ENCODE results near the gene CHEK1.
"Not testable (repeated sequence)": the region's sequence is repeated elsewhere in the genome, so short reads cannot be mapped to it uniquely, and the experiment has no call there.

Gene CHEK1

DNA sequence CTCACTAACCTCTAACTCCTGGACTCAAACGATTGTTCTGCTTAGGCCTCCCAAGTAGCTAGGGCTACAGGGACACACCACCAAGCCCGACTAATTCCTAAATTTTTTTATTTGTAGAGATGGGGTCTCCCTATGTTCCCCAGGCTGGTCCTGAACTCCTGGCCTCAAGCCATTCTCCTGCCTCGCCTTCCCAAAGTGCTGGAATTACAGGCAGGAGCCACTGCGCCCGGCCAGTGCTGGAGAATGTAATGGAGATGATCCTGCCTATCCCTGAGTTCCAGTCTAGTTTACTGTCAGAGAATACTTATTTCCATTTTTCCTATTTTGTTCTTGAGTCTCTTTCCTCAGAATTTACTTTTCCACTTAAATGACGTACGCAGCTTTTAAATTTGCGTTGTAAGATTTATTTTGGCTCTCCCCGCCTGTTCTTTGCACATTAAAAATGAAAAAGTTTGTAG is at the start of gene CHEK1:
TSS of gene CHEK1 (plus strand) at position 408 of the 458 bp plus-strand sequence. CDS start 1,606 bp downstream, outside the sequence.
- DNase-seq (ENCODE audit: low spot score in 2 of 2) (no peak), ATAC-seq (ENCODE audit: low read depth) (no peak)
- no peaks in the 10 kb centered on the region for H3K27me3 Mint-ChIP-seq
- H3K27ac Mint-ChIP-seq, result peak within 1 kb of the TSS; percentile 97
- peaks cover 4% of the 10 kb centered on the region for H3K36me3 Mint-ChIP-seq
- peak within 1 kb of the TSS; percentile 99 for H3K4me3 Mint-ChIP-seq
- H3K9me3 Mint-ChIP-seq, result no peaks in the 10 kb centered on the region
- H3K4me1 Mint-ChIP-seq, result peaks cover 16% of the 10 kb centered on the region

DNA sequence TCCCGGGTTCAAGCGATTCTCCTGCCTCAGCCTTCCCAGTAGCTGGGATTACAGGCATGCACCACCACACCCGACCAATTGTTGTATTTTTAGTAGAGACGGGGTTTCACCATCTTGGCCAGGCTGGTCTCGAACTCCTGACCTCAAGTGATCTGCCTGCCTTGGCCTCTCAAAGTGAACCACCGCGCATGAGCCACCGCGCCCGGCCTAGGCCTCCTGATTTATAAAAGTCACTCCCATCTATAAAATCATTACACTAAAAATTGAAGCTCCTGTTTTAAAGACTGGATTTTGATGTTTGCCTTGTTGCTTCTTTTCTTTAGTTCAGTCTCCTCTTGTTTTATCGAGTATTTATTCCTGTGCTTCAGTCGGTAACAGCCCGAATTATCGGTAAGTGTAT is 47.8 kb upstream of the CHEK1 start:
- not testable (repeated sequence) for H3K9me3 Mint-ChIP-seq; ATAC-seq (ENCODE audit: low read depth); H3K4me3 Mint-ChIP-seq; DNase-seq (ENCODE audit: low spot score in 2 of 2); H3K27ac Mint-ChIP-seq; H3K4me1 Mint-ChIP-seq; H3K27me3 Mint-ChIP-seq
- H3K36me3 Mint-ChIP-seq, result peaks cover 31% of the 10 kb centered on the region

DNA sequence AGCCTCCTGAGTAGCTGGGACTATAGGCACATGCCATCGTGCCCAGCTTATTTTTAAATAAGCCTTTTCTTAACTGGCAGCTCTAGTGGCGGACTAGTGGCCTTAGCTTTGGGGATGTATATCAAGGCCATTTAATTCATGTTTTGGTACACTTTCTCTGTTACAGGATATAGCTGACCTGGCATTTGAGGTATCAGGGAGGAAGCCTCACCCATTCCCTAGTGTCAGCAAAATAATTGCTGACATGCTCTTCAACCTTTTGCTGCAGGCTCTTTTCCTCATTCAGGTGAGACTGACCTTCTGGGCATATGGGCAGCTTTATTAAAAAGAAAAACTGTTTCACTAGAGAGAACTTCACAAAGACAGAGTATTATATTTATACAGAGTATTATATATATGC is 46.2 kb upstream of the CHEK1 start:
- Mint-ChIP-seq H3K4me3 (no peak overlapping the region), H3K4me1 (no peaks in the 10 kb centered on the region), H3K27ac (no peak overlapping the region), H3K27me3 (no peaks in the 10 kb centered on the region), H3K36me3 (peaks cover 36% of the 10 kb centered on the region), H3K9me3 (no peaks in the 10 kb centered on the region)
- DNase-seq (ENCODE audit: low spot score in 2 of 2) (no peak), ATAC-seq (ENCODE audit: low read depth) (no peak)

DNA sequence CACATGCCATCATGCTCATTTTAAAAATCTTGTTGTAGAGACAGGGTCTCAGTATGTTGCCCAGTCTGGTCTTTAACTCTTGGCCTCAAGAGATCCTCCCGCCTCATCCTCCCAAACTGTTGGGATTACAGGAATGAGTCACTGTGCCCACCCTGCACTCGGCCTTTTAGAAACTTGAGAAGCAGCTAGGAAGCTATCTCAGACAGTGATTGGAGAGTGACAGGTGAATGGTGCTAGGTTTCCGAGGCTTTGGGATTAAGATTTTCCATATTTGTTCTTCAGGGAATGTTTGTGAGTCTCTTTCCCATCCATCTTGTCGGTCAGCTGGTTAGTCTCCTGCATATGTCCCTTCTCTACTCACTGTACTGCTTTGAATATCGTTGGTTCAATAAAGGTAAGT is 45.2 kb upstream of the CHEK1 start:
- peaks cover 33% of the 10 kb centered on the region for H3K36me3 Mint-ChIP-seq
- H3K4me3 Mint-ChIP-seq, result no peak overlapping the region

DNA sequence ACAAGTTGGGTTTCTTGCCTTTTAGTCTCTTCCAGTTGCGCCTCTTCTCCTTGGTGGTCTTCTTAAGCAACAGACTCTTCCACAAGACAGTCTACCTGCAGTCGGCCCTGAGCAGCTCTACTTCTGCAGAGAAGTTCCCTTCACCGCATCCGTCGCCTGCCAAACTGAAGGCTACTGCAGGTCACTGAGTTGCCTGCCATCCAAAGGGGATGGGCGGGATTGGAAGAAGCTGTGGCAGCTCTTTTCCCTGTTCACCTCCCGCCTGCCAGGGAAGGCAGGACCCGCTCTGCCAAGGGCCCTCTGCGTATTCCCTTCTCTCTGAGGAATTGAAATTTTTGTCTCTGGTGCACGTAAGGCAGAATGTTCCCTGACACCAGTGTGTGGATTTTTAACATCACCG is 41.5 kb upstream of the CHEK1 start:
- H3K4me1 Mint-ChIP-seq, result no peaks in the 10 kb centered on the region
- ATAC-seq (ENCODE audit: low read depth) (no peak), DNase-seq (ENCODE audit: low spot score in 2 of 2) (no peak)
- no peak overlapping the region for H3K4me3 Mint-ChIP-seq
- no peaks in the 10 kb centered on the region for H3K27me3 Mint-ChIP-seq
- H3K27ac Mint-ChIP-seq, result no peak overlapping the region
- H3K36me3 Mint-ChIP-seq, result peaks cover 18% of the 10 kb centered on the region
- no peaks in the 10 kb centered on the region for H3K9me3 Mint-ChIP-seq

More for the DNA sequence above, 45.2 kb upstream of the CHEK1 start:
- Mint-ChIP-seq H3K27ac (no peak overlapping the region), H3K4me1 (no peaks in the 10 kb centered on the region), H3K27me3 (no peaks in the 10 kb centered on the region), H3K9me3 (no peaks in the 10 kb centered on the region)
- ATAC-seq (ENCODE audit: low read depth) (no peak), DNase-seq (ENCODE audit: low spot score in 2 of 2) (no peak)

DNA sequence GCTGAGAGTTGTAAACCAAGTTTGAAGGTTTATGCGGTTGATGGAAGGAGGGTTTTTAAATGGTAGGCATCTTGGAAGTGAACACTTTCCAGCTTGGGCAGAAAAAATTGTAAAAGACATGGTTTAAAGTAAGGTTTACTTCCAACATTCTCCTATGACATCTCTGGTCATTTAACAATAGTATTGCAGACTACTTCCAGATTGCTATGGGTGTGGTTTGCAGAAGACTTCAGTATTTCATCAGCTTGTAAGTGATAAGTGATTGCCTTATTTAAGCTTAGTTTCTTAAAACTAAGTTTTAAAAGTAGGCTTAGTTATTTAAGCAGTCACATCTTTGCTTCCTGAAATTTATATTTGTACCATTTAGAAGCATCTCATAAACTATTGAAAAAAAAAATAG is 39.5 kb upstream of the CHEK1 start:
- no peak for ATAC-seq (ENCODE audit: low read depth)
- DNase-seq (ENCODE audit: low spot score in 2 of 2), result no peak
- H3K36me3 Mint-ChIP-seq, result peaks cover 13% of the 10 kb centered on the region
- H3K9me3 Mint-ChIP-seq, result no peaks in the 10 kb centered on the region
- H3K4me3 Mint-ChIP-seq, result no peak overlapping the region
- no peak overlapping the region for H3K27ac Mint-ChIP-seq
- H3K27me3 Mint-ChIP-seq, result no peaks in the 10 kb centered on the region
- H3K4me1 Mint-ChIP-seq, result no peaks in the 10 kb centered on the region

DNA sequence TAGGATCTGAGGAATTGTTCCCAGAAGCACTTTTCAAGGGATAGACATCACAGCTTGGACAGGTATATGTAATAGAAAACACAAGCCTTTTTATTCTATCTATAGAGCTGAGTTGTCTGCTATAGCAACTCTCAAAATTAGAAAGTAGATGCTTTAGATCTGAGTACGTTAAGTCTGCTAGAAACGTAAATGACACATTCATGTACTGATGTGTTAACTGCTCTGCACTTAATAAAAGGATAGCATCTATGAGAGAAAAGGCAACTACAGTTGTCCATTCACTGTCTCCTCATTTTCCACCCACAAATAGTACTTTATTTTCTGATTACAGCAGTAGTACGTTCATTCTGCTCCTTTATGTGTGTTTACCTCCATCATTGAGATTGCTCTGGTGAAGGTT is 38.3 kb upstream of the CHEK1 start:
- no peaks in the 10 kb centered on the region for H3K27me3 Mint-ChIP-seq
- H3K36me3 Mint-ChIP-seq, result peaks cover 10% of the 10 kb centered on the region
- H3K27ac Mint-ChIP-seq, result no peak overlapping the region
- DNase-seq (ENCODE audit: low spot score in 2 of 2), result no peak
- H3K4me1 Mint-ChIP-seq, result peaks cover 2% of the 10 kb centered on the region
- no peak overlapping the region for H3K4me3 Mint-ChIP-seq
- ATAC-seq (ENCODE audit: low read depth), result no peak
- H3K9me3 Mint-ChIP-seq, result no peaks in the 10 kb centered on the region

DNA sequence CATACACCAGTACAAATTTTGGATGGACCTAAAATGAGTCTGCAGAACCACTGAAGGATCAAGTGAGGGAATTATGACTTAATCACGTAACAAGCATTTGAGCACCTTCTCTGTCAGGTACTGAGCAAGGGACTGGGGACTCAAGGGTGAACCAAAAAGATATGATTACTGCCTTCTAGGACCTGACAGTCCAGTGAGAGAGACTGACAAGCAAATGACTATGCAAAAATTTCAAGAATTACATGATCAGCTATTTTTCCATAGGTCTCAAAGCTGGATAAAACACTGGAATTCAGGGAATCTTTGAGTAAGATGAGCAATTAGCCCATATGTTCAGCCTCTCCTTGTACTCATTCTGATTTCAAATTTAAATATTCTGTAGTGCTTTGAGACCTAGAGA is 37.5 kb upstream of the CHEK1 start:
- Mint-ChIP-seq H3K27me3 (no peaks in the 10 kb centered on the region), H3K4me1 (peaks cover 4% of the 10 kb centered on the region), H3K4me3 (no peak overlapping the region), H3K27ac (no peak overlapping the region), H3K9me3 (no peaks in the 10 kb centered on the region), H3K36me3 (peaks cover 10% of the 10 kb centered on the region)
- no peak for DNase-seq (ENCODE audit: low spot score in 2 of 2)
- ATAC-seq (ENCODE audit: low read depth), result no peak

DNA sequence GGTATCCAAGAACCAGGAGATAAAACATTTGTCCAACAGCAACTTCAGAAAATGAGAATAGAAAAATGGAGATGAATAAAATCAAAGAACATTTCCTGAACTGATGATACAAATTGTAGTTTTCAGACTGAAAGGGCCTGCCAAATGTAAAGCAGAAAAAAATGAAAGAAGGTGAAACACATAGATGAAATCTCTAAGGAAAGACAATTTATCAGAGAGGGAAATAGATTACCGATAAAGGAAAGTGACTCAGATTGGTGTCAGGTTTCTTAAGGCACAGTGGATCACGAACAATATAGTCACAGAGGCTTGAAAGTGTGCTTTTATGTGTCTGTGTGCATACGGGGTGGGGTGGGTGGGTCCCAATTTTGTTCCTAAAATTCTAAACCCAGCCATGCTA is 36.5 kb upstream of the CHEK1 start:
- Mint-ChIP-seq H3K4me1 (peaks cover 10% of the 10 kb centered on the region), H3K27me3 (no peaks in the 10 kb centered on the region), H3K4me3 (no peak overlapping the region), H3K36me3 (peaks cover 5% of the 10 kb centered on the region), H3K27ac (no peak overlapping the region), H3K9me3 (no peaks in the 10 kb centered on the region)
- DNase-seq (ENCODE audit: low spot score in 2 of 2), result no peak
- no peak for ATAC-seq (ENCODE audit: low read depth)

DNA sequence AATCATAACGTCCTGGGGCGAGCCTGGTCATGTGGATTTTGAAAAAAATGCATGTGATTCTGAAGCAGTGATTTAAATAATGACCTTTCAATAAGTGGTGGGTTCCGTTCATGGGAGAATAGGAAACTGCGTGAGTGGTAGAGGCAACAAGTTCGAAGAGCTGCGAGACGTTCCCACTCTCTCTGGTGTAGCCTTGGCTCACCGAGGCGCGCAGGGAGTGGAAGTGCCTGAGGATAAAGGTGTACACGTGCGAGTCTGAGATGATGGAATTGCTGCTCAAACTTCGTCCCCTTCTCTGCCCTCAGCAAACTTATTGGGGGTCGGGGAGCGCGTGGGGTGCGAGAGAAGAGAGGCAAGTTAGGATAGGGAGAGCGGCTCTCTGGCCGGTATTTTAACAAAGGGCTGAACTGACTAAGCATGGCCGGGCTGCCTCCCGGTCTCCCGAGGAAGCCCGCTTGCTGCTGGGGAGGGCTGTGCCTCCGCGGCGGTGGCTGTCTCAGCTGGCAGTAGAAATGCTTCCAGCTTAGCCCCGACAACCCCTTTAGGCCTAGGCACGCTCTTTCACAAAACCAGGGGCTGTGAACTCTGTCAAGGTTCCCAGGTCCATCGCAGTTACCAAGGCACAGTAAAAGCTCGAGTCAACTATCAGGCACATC is 33.2 kb upstream of the CHEK1 start:
- Mint-ChIP-seq H3K27ac (peak overlapping the region; percentile 100), H3K27me3 (no peaks in the 10 kb centered on the region), H3K4me1 (peaks cover 27% of the 10 kb centered on the region), H3K36me3 (peaks cover 6% of the 10 kb centered on the region), H3K9me3 (no peaks in the 10 kb centered on the region), H3K4me3 (peak overlapping the region; percentile 96)
- DNase-seq (ENCODE audit: low spot score in 2 of 2) (peak in 1 of 2 donors; percentile 35), ATAC-seq (ENCODE audit: low read depth) (peak; percentile 20)

DNA sequence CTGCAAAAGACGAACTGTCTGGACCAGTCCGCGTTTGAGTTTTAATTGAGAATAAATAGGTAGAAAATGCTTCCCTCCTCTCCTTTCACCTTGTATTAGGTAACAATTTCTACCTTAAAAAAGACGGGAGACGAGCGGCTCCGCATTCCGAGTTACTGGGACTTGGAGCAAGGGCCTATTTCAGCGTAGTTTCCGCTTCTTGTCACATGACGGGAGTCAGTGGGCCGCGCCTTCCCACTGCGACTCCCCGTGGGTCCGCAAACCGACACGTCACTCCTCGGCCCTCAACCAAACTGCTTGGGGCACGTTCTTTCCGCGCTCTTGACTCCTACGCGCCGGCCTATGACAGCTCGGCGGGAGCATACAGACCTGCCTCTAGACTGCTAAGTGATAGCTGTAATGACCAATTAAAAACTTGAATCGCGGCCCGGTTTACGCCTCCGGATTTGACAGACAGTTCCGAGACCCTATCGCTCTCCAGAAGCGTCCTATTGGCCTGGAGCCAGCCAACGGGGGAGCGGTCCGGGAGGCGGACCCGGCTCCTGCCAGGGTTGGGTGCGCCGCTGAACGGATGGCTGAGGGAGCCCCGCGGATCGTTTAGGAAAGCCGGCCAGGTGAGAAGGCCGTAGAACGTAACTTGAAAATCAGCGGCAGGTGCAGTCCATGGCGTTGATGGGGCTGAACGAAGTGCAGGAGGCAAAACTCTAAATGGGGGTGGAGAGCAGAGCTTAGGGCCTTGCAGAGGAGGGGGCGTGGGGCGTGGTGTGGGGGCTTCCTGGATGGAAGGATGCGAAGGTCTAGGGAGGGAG is 32.5 kb upstream of the CHEK1 start, which contains the start of gene STT3A:
TSS of gene STT3A (plus strand) at position 548 of the 809 bp plus-strand sequence. CDS start 3,064 bp downstream, outside the sequence.
- H3K27ac Mint-ChIP-seq, result peak within 1 kb of the TSS; percentile 100
- H3K4me1 Mint-ChIP-seq, result peaks cover 27% of the 10 kb centered on the region
- H3K9me3 Mint-ChIP-seq, result no peaks in the 10 kb centered on the region
- H3K36me3 Mint-ChIP-seq, result peaks cover 8% of the 10 kb centered on the region
- DNase-seq (ENCODE audit: low spot score in 2 of 2) (peak; percentile 93 to 98), ATAC-seq (ENCODE audit: low read depth) (peak; percentile 88)
- no peaks in the 10 kb centered on the region for H3K27me3 Mint-ChIP-seq
- peak within 1 kb of the TSS; percentile 96 for H3K4me3 Mint-ChIP-seq

DNA sequence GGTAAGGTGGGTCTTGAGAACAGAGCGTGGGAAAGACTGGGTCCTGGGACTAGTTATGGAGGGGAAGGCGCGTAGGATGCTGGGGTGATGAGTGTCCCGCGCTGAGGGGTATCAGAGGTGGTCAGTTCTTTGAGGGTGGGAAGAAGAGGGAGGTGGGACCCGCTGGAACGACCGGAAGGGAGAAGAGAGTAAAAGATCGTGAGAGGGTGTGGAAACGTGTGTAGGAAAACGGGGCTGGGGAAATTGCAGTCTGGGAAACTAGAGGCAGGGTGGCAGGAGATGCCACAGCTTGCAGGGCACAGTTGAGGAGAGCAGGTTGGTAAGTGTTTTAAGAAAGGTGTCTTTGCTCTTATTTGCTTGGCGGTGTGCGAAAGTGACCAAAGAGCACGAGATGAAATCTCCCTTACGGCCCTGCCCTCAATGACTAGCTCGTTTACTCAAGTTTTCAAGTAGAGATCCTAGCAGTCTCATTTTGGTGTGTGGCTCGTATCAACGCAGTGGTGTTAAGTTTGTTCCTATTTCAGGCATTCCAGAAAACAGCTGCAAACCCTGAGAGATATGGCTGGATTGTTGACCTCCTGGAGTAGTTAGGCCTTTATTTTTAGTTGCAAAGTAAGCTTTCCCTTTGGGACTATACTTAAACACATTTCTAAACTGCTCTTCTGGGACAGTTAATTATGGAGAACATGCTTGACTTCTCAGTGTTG is 31.7 kb upstream of the CHEK1 start:
- Mint-ChIP-seq H3K27me3 (no peaks in the 10 kb centered on the region), H3K4me3 (peak overlapping the region; percentile 96), H3K36me3 (peaks cover 10% of the 10 kb centered on the region), H3K4me1 (peaks cover 27% of the 10 kb centered on the region), H3K27ac (peak overlapping the region; percentile 100), H3K9me3 (no peaks in the 10 kb centered on the region)
- no peak for ATAC-seq (ENCODE audit: low read depth)
- DNase-seq (ENCODE audit: low spot score in 2 of 2), result peak in 1 of 2 donors; percentile 1

DNA sequence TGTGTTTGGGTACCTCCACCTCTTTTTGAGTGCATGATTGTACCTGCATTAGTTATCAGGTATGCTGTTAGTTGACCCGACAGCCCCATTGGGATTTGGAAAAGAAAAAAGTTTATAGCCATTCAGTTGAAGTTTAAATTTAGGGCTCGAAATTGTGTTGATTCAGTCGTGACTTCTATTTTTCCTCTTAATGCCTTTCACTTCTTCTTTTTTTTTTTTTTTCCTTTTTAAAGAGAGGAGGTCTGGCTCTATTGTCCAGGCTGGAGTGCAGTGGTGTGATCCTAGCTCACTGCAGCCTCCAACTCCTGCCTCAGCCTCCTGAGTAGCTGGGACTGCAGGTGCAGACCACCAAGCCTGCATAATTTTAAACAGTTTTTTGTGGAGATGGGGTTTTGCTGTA is 30.0 kb upstream of the CHEK1 start:
- DNase-seq (ENCODE audit: low spot score in 2 of 2) (no peak), ATAC-seq (ENCODE audit: low read depth) (no peak)
- peak overlapping the region; percentile 83 for H3K27ac Mint-ChIP-seq
- no peak overlapping the region for H3K4me3 Mint-ChIP-seq
- H3K4me1 Mint-ChIP-seq, result peaks cover 30% of the 10 kb centered on the region
- peaks cover 16% of the 10 kb centered on the region for H3K36me3 Mint-ChIP-seq
- no peaks in the 10 kb centered on the region for H3K9me3 Mint-ChIP-seq
- H3K27me3 Mint-ChIP-seq, result no peaks in the 10 kb centered on the region

DNA sequence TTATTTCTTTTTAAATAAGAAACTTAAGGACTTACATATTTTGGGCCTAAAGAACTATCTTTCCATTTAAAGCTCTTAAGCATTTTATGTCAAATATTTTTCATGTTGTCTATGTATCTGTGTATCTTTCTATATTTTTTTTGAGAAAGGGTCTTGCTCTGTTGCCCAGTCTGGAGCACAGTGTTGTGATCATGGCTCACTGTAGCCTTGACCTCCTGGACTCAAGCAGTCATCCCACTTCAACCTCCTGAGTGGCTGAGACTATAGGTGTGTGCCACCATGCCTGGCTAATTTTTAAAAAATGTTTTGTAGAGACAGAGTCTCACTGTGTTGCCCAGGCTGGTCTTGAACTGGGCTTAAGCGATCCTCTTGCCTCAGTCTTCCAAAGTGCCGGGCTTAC is 24.3 kb upstream of the CHEK1 start:
- Mint-ChIP-seq H3K4me1 (peaks cover 5% of the 10 kb centered on the region), H3K27me3 (no peaks in the 10 kb centered on the region), H3K27ac (no peak overlapping the region), H3K9me3 (no peaks in the 10 kb centered on the region), H3K36me3 (peaks cover 33% of the 10 kb centered on the region), H3K4me3 (no peak overlapping the region)
- no peak for DNase-seq (ENCODE audit: low spot score in 2 of 2)
- ATAC-seq (ENCODE audit: low read depth), result no peak
